Heart right ventricle (tissue), 16 donors: ENCODE results near the gene ADGRL4. TPM values are rescaled to one million over a fixed set of nuclear protein-coding genes. Genes with fewer than 3 reads are reported as not detected.

Source experiments
- ATAC-seq, 8 donors: fragments of 200-7000 bp; cut with Tn5 transposase; one replicate each; pipeline ENCODE4 v1.9.1; 2020; ENCODE audit warnings: mild to moderate bottlenecking in 8 of 8, moderate library complexity in 8 of 8, moderate number of reproducible peaks in 1 of 8
- DNase-seq, 2 donors: peaks; one replicate each; pipeline ENCODE4 v3.0.0-alpha.2; 2020
- H3K27ac ChIP-seq, 10 donors: fragments of 200-600 bp; sonication (generic) in 2 of 10; one replicate each; pipeline versions ENCODE4 v1.5.0 to v1.8.0; 2020 to 2022; ENCODE audit warnings: mild to moderate bottlenecking in 3 of 10
- H3K27me3 ChIP-seq, 7 donors: fragments of 200-600 bp; one replicate each; pipeline ENCODE4 v1.8.0; 2021 to 2022; ENCODE audit warnings: mild to moderate bottlenecking in 2 of 7
- H3K36me3 ChIP-seq, 9 donors: fragments of 200-600 bp; sonication (generic) in 1 of 9; one replicate each; pipeline versions ENCODE4 v1.5.0 to v1.8.0; 2020 to 2022; ENCODE audit warnings: mild to moderate bottlenecking in 2 of 9
- H3K4me1 ChIP-seq, 9 donors: fragments of 200-600 bp; sonication (generic) in 1 of 9; one replicate each; pipeline versions ENCODE4 v1.5.0 to v1.8.0; 2020 to 2022; ENCODE audit warnings: mild to moderate bottlenecking in 4 of 9
- H3K4me3 ChIP-seq, 10 donors: fragments of 200-600 bp; sonication (generic) in 2 of 10; one replicate each; pipeline versions ENCODE4 v1.5.0 to v1.8.0; 2020 to 2022; ENCODE audit warnings: mild to moderate bottlenecking in 7 of 10, moderate library complexity in 2 of 10
- H3K9me3 ChIP-seq, 11 donors: fragments of 200-600 bp in 10 of 11; sonication (generic) in 2 of 11; one replicate each; pipeline versions ENCODE4 v1.5.0 to v1.8.0; 2013 to 2022; ENCODE audit warnings: mild to moderate bottlenecking in 2 of 11, control low read depth in 1 of 11, moderate library complexity in 1 of 11
- WGBS, 2 donors: extraction: QIAGEN DNeasy Blood & Tissue Kit; methylation state at CpG; one replicate each; pipeline ENCODE4 v1.1.7; 2013; ENCODE audit warnings: inconsistent platforms in 1 of 2; 5-methylcytosine and 5-hydroxymethylcytosine counted together
- intact Hi-C, 10 donors: fragments of 100-400 bp; cut with DNase I; formaldehyde crosslinking; loops; one replicate each; pipeline versions ENCODE4 v1.11.1 to v1.14.2; 2022
- polyA plus RNA-seq, 2 donors: library from polyadenylated mRNA; stranded (reverse); fragments of 200-250 nt; gene quantifications; one replicate each; pipeline ENCODE4 v1.2.3, GENCODE V29; 2013
- total RNA-seq, 10 donors: library from RNA; stranded (reverse); fragmentation: NEBNext Ultra II Directional in 3 of 10; extraction: Animal tissue kit (Norgen Biotek cat#: 25700) in 3 of 10; gene quantifications; one replicate each; pipeline versions ENCODE4 v1.2.1 to v1.2.4, GENCODE V29; 2021 to 2023
- TF ChIP-seq, protein P1 (sequence below), 9 donors: fragments of 200-600 bp; sonication (generic) in 2 of 9; IDR thresholded peaks; one replicate each; pipeline versions ENCODE4 v1.5.0 to v1.8.0; 2021 to 2022; ENCODE audit warnings: antibody characterized with exemption in 9 of 9, mild to moderate bottlenecking in 5 of 9, moderate library complexity in 1 of 9
- donor health status: Arrhythmogenic right ventricular cardiomyopathy.
- donor health status: ischemic (EF 13 %, LVEDD 7.1; RV severe dilation, severe dysfunction).
- donor health status: healthy with polysubstance abuse.
- donor health status: DM: no; HTN: yes; CAD: no.
- donor health status: DM: no; HTN: no; CAD: no.
- donor health status: ischemic (EF 25% LVEDD 6.9; RV normal size, moderate dysfunction).
- donor health status: ischemic (EF 25% LVEDD 5.7; RV mildly dilated, moderate dysfunction).
- donor health status: healthy.
- donor health status: DM: yes; HTN: yes; CAD: no.
- donor health status: Ischemic cardiomyopathy.
- donor health status: ischemic (EF 35%, LVEDD 5.7; RV mildly dilated, moderate dysfunction).
- donor health status: nonischemic (EF 11% LVEDD 7.7; RV severe dilation, severe dysfunction).
- donor health status: DM: yes; HTN: yes; CAD: no.
- donor health status: PGD.
- donor health status: ischemic (EF 29% LVEDD 5.4; RV normal size, mild dysfunction).
- donor health status: nonischemic (EF 23%, LVEDD 6.1; RV moderate dilation, normal function).

ADGRL4 gene
- total and polyA plus RNA-seq, 12 donors, result 10.7 to 33.9 (median 17.2) TPM

DNA sequence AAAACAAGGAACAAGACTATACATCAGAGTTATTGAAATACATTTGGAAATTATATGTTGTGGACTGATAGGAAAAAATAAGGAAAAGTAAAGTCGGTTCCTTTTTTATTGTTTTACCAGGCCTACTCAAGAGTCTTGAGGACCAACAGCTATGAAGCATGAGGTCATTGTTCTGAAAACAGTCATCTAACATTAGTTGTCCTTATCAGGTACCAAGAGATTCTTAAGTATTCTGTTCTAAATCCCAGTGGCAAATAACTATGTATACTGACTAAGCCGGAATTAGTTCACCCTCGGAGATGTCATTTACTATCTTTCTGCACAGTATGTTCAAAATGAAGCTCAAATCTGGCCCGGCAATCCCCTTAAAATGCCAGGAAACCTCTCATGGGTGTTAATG, 585 bp downstream of the ADGRL4 start:
- intact Hi-C loops, result loop anchor here in 1 of 10 donors (5.0 kb wide), 2 partner anchors 71 to 186 kb away; no protein-coding TSS in a partner anchor
- peak in 3 of 8 donors; percentile 25 to 63 (median 43) for ATAC-seq

DNA sequence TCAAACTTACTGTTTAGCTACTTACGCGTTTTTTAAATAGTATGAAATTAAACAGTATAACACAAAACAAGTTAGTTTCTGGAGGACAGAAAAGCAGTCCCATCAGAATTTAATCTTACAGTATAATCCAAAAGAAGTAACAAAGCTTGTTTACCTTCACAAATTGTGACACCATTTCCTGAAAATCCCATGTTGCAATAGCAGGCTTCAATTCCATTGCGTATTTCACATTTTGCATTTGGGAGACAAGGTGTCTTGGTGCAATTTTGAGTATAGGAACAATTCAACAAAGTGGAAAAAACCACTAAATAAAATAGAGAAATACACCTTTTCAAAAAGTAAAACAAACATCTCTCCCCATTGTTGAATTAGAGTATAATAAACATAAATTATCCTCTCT, 1.6 kb downstream of the ADGRL4 start:
- no peak for ATAC-seq
- Histone ChIP-seq H3K27ac (peak overlapping the region in 9 of 10 donors; percentile 39 to 94 (median 87)), H3K36me3 (no peaks in the 10 kb centered on the region), H3K27me3 (peaks cover 0 to 12% (median 8%) of the 10 kb centered on the region in 7 donors), H3K9me3 (no peaks in the 10 kb centered on the region), H3K4me1 (peaks cover 0 to 7% (median 0%) of the 10 kb centered on the region in 9 donors), H3K4me3 (peak overlapping the region; percentile 1 to 65 (median 54))
- TF ChIP-seq, protein P1, sequence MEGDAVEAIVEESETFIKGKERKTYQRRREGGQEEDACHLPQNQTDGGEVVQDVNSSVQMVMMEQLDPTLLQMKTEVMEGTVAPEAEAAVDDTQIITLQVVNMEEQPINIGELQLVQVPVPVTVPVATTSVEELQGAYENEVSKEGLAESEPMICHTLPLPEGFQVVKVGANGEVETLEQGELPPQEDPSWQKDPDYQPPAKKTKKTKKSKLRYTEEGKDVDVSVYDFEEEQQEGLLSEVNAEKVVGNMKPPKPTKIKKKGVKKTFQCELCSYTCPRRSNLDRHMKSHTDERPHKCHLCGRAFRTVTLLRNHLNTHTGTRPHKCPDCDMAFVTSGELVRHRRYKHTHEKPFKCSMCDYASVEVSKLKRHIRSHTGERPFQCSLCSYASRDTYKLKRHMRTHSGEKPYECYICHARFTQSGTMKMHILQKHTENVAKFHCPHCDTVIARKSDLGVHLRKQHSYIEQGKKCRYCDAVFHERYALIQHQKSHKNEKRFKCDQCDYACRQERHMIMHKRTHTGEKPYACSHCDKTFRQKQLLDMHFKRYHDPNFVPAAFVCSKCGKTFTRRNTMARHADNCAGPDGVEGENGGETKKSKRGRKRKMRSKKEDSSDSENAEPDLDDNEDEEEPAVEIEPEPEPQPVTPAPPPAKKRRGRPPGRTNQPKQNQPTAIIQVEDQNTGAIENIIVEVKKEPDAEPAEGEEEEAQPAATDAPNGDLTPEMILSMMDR (IDR thresholded peaks at IDR 0.05), result no peak
- intact Hi-C loops, result loop anchor here in 1 of 10 donors (5.0 kb wide), 3 partner anchors 37 to 187 kb away; no protein-coding TSS in a partner anchor
- DNase-seq, result no peak
- 69 to 77% methylated on average over 3 of the region's 3 CpGs for WGBS, 2 donors

More for the DNA sequence above, 585 bp downstream of the ADGRL4 start:
- H3K9me3 ChIP-seq, result no peaks in the 10 kb centered on the region
- DNase-seq, result no peak
- peaks cover 0 to 9% (median 0%) of the 10 kb centered on the region in 9 donors for H3K4me1 ChIP-seq
- H3K4me3 ChIP-seq, result peak overlapping the region in 9 of 10 donors; percentile 32 to 65 (median 56)
- peak overlapping the region; percentile 54 to 94 (median 87) for H3K27ac ChIP-seq
- H3K36me3 ChIP-seq, result no peaks in the 10 kb centered on the region
- peaks cover 0 to 12% (median 8%) of the 10 kb centered on the region in 7 donors for H3K27me3 ChIP-seq
- TF ChIP-seq, protein P1 (IDR thresholded peaks at IDR 0.05), result no peak
- 36 to 43% methylated on average over 4 of the region's 4 CpGs for WGBS, 2 donors

DNA sequence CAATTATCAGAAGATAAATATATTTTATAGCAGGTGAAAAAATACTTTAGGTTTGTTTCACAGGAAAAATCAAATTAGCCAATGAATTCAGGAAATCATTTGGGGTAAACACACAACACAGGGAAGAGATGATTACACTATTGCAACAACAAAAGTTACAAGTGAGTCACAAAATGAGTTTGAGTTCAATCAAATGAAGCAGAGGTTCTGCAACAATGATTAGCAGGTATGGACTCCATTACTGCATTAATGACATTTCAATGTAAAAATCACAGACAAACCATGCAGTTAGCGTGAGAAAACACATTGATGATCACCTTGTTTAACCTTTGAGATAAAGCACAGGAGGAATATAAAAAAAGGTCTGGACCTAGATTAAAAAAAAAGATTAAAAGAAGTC, 9.7 kb downstream of the ADGRL4 start:
- TF ChIP-seq, protein P1 (IDR thresholded peaks at IDR 0.05), result no peak
- 79 to 89% methylated on average over 1 of the region's 1 CpG for WGBS, 2 donors
- no peaks in the 10 kb centered on the region for H3K9me3 ChIP-seq
- no peaks in the 10 kb centered on the region for H3K36me3 ChIP-seq
- no peak overlapping the region for H3K27ac ChIP-seq
- DNase-seq, result no peak
- peaks cover 0 to 8% (median 0%) of the 10 kb centered on the region in 9 donors for H3K4me1 ChIP-seq
- intact Hi-C loops, result no loop called here
- H3K27me3 ChIP-seq, result no peaks in the 10 kb centered on the region
- H3K4me3 ChIP-seq, result no peak overlapping the region
- no peak for ATAC-seq

DNA sequence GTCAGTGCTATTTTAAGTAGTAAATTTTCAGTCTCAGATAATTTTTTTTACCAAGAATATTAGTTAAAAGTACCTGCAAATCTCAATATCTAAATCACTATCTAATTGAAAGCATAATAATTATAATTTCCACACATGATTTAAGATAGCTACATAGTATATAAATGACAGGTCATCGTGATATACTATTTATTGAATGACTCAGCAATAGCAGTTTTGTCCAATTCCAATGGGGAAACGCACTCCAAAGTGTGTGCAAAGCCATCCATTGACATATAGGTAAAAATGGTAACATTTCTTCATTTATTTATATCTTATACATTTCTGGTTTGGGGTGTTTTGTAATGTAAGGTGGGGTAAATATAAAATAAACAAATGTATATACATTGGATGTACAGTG, 19.5 kb downstream of the ADGRL4 start:
- Histone ChIP-seq H3K4me1 (peaks cover 0 to 7% (median 0%) of the 10 kb centered on the region in 9 donors), H3K4me3 (no peak overlapping the region), H3K9me3 (peaks cover 0 to 6% (median 0%) of the 10 kb centered on the region in 11 donors), H3K27ac (no peak overlapping the region), H3K27me3 (no peaks in the 10 kb centered on the region), H3K36me3 (no peaks in the 10 kb centered on the region)
- TF ChIP-seq, protein P1 (IDR thresholded peaks at IDR 0.05), result no peak
- 76% methylated on average over 2 of the region's 2 CpGs for WGBS, 2 donors
- no peak for ATAC-seq
- intact Hi-C loops, result no loop called here
- DNase-seq, result no peak
